WI38 (cell line): Measurements from ENCODE around the gene CHMP1A.
"Not testable (repeated sequence)": the region's sequence is repeated elsewhere in the genome, so short reads cannot be mapped to it uniquely, and the experiment has no call there.

Source experiments
- H3K4me3 ChIP-seq: 2 replicates; pipeline ENCODE4 v1.5.1; 2011; ENCODE audit warnings: low read depth, mild to moderate bottlenecking, control low read depth, low read length
- TF ChIP-seq, protein P1 (sequence below): IDR thresholded peaks from 2 replicates; pipeline ENCODE4 v1.5.1; 2012; ENCODE audit warnings: low read depth, mild to moderate bottlenecking, control low read depth, low read length

The CHMP1A gene

DNA sequence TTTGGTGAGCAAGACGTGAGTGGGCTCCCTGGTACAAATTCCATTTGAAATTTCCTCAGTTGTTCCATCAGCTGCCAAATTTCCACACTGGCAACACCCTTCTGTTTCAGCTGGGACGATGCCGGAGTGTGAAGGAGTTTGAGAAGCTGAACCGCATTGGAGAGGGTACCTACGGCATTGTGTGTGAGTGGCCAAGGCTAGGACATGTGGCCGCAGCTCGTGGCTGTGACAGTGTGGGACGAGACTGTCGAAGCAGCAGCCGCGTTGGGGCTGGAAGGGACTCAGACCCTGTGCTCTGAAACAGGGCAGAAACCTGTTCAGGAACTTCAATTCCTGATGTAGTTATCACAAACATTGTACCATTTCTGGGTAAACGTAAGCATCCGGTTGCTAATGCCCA is 31.6 kb upstream of the CHMP1A start:
- no peak overlapping the region for H3K4me3 ChIP-seq
- TF ChIP-seq, protein P1, sequence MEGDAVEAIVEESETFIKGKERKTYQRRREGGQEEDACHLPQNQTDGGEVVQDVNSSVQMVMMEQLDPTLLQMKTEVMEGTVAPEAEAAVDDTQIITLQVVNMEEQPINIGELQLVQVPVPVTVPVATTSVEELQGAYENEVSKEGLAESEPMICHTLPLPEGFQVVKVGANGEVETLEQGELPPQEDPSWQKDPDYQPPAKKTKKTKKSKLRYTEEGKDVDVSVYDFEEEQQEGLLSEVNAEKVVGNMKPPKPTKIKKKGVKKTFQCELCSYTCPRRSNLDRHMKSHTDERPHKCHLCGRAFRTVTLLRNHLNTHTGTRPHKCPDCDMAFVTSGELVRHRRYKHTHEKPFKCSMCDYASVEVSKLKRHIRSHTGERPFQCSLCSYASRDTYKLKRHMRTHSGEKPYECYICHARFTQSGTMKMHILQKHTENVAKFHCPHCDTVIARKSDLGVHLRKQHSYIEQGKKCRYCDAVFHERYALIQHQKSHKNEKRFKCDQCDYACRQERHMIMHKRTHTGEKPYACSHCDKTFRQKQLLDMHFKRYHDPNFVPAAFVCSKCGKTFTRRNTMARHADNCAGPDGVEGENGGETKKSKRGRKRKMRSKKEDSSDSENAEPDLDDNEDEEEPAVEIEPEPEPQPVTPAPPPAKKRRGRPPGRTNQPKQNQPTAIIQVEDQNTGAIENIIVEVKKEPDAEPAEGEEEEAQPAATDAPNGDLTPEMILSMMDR, result no peak

DNA sequence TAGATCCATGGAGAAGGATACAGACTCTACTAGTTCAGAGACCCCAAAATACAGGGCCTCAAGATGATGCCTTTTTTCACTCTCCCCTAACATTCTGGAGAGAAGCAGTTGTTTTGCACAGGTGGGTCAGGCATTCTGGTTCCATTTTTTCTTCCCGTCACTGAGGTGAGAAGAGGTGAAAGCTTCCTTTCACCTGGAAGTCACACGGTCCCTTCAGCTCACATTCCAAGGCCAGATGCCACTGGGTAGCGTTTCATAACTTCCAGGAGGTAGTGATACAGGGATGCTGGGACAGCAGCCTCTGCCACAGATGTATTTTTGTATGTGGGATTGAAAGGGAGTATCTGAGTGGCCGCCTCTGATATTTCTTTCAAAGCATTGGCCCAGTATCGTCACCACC is 30.9 kb upstream of the CHMP1A start:
- H3K4me3 ChIP-seq, result no peak overlapping the region
- TF ChIP-seq, protein P1, result no peak

DNA sequence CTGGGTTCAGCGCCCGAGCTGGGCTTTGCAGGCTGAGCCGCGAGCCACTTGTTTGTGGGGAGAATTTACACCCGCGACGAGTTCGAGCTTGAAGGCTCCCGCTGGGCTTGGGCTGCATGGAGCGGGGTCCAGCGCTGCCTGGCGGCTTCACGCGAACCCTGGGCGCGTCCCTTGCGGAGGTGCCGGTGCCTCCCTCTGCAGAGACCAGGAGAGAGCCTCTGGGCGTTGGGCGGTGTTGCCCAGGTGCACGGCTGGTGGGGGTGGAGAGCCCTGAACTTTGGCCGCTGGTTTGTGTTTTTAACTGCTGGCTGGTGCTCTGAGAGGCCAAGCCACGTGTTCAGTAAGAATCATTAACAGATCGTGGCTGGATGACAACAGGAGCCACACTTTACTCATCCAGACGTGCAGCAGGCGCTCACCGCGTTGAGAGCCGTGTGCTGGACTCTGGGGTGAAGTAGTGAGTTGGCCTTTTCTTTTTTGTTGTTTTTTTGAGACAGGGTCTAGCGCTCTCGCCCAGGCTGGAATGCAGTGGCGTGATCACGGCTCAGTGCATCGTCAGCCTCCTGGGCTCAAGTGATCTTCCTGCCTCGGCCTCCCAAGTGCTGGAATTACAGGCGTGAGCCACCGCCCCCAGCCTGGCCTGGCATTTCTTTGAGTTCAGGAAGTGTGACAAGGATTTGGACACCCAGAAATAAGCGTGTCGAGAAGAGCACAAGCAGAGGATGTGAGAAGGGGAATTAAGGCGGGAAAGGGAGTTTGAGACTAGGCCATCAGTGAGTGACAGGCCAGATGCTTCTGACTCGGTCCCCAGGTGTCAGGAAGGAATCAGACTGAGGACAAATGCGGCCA is 29.8 kb upstream of the CHMP1A start:
- H3K4me3 ChIP-seq, result peak overlapping the region; percentile 82

DNA sequence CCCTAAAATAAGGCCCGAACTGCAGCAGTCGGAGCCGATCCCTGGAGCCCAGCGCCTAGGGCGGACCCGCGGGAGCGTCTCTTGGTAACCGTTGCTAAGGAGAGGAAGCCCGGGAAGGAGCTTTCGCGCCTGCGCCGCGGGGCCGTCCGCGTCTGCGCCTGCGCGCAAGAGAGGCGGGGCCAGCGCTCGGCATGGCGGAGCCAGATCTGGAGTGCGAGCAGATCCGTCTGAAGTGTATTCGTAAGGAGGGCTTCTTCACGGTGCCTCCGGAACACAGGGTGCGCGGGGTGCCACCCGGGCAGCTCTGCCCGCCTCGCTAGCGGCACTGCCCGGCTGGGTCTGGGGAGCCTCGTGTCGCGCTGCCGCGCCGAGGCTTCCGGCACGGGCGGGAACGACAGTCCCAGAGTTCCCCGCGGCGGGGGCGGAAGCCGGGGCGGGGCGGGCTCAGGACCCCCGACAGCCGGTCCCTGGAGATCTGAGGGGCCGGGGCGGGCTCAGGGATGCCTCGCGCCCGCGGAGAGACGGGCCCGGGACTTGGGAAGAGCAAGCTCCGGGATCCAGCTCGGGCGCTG is 29.1 kb upstream of the CHMP1A start, which contains the start of gene CDK10:
CDK10 (plus strand) TSS at position 170 of the 572 bp plus-strand sequence; CDS start at position 192, 22 bp downstream.
- H3K4me3 ChIP-seq, result peak within 1 kb of the TSS; percentile 82
- TF ChIP-seq, protein P1, result no peak

More for the DNA sequence above, 29.8 kb upstream of the CHMP1A start:
- TF ChIP-seq, protein P1, result no peak

DNA sequence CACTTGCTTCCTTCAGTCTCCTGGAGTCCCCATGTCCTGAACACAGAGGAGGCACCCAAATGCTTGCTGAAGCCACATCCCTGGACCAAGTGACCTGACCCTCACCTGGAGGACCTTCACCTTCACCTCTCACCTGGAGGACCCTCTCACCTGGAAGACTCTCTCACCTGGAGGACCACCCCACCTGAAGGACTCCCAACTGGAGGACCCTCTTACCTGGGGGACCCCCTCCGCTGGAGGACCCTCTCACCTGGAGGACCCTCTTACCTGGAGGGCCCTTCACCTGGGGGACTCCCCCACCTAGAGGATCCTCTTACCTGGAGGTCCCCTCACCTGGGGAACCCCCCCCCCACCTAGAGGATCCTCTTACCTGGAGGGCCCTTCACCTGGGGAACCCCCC is 28.4 kb upstream of the CHMP1A start:
- TF ChIP-seq, protein P1, result no peak
- no peak overlapping the region for H3K4me3 ChIP-seq

DNA sequence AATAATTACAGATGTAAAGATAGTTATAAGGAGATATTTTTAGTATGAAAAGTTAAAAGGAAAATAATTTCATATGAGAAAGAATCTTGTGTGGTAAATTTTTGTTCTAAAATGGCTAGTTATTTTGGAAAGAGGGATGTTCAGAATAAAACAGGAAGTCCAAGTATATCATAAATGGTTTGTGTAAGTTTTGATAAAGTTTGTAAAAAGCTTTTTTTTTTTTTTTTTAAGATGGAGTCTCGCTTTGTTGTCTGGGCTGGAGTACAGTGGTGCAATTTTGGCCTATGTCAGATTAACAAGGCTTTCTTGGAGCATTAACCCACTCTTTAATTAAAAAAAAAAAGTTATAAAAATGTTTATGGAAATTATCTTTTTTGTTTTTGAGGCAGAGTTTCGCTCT is 20.8 kb upstream of the CHMP1A start:
- H3K4me3 ChIP-seq, result no peak overlapping the region
- TF ChIP-seq, protein P1, result no peak

DNA sequence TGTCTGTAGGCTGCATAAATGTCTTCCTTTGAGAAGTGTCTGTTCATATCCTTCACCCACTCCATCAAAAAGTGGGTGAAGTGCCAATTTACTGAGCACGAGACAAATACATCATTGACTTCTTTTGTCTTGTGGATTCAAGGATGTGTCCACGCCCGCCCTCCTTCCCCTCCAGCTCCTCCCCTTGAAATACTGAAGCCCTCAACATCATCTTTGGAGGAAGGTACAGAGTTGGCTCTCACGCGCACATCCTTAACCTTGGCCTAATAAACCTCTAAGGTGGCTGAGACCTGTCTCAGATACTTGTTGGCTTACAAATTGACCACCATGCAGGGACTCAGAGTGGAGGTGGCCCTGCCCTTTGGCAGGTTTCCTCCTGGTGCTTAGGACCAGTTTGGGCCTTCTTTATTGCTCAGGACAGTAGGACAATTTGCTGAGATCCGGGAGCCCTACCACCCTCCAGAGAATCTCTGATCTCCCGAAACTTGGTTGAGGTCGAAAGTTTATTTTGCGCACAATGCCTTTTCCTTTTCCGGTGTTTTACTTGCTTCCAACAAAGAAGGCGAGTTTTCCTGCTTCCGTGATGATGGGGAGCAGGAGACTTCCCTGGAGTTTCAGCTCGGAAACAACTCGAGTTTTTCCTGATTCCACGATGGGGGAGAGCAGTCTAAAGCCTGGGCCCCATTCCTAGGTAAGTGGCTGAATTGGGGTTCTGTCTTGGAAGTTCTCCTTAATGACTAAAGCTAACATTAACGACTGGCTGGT is 14.9 kb upstream of the CHMP1A start:
- H3K4me3 ChIP-seq, result no peak overlapping the region
- TF ChIP-seq, protein P1, result no peak

DNA sequence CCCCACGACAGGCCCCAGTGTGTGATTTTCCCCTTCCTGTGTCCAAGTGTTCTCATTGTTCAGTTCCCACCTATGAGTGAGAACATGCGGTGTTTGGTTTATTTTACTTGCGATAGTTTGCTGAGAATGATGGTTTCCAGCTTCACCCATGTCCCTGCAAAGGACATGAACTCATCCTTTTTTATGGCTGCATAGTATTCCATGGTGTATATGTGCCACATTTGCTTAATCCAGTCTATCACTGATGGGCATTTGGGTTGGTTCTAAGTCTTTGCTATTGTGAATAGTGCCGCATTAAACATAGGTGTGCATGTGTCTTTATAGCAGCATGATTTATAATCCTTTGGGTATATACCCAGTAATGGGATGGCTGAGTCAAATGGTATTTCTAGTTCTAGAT is 14.1 kb upstream of the CHMP1A start:
- H3K4me3 ChIP-seq, result not testable (repeated sequence)
